Activated CD4-positive, alpha-beta T cell treated with anti-CD3 and anti-CD28 coated beads, Interleukin-2, amount 10 ng/mL, durations not matched to agents 24 days and 14 days (primary cell): ENCODE results near the gene WDR37. TPM values are rescaled to one million over a fixed set of nuclear protein-coding genes. Genes with fewer than 3 reads are reported as not detected.
"Not testable (repeated sequence)": the region's sequence is repeated elsewhere in the genome, so short reads cannot be mapped to it uniquely, and the experiment has no call there.

ENCODE experiments used
- DNase-seq: peaks from one replicate; pipeline ENCODE4 v3.0.0; 2022
- H3K27ac Mint-ChIP-seq: one replicate; pipeline ENCODE4 v1.8.0; 2022; ENCODE audit warnings: mild to moderate bottlenecking, mixed read lengths
- H3K27me3 Mint-ChIP-seq: one replicate; pipeline ENCODE4 v1.8.0; 2022; ENCODE audit warnings: mixed read lengths
- H3K36me3 Mint-ChIP-seq: one replicate; pipeline ENCODE4 v1.8.0; 2022; ENCODE audit warnings: low read depth, mild to moderate bottlenecking, mixed read lengths
- H3K4me1 Mint-ChIP-seq: one replicate; pipeline ENCODE4 v1.8.0; 2021; ENCODE audit warnings: mixed read lengths
- H3K4me3 Mint-ChIP-seq: one replicate; pipeline ENCODE4 v1.8.0; 2022; ENCODE audit warnings: mild to moderate bottlenecking, moderate library complexity, mixed read lengths
- H3K9me3 Mint-ChIP-seq: one replicate; pipeline ENCODE4 v1.8.0; 2021; ENCODE audit warnings: mixed read lengths
- intact Hi-C: fragments of 100-400 bp; cut with micrococcal nuclease; formaldehyde crosslinking; loops from one replicate; pipeline ENCODE4 v1.15.1; 2023
- total RNA-seq: library from RNA; stranded (reverse); gene quantifications from 2 replicates; pipeline ENCODE4 v1.2.3, GENCODE V29; 2022

Gene WDR37
- total RNA-seq, 1 donor from 2014 or later, result 17.4 TPM

- Mint-ChIP-seq H3K4me3 (no peak overlapping the region), H3K9me3 (no peaks in the 10 kb centered on the region), H3K36me3 (no peaks in the 10 kb centered on the region), H3K4me1 (no peaks in the 10 kb centered on the region), H3K27me3 (peaks cover 4% of the 10 kb centered on the region), H3K27ac (no peak overlapping the region)
- intact Hi-C loops, result no loop called here
- no peak for DNase-seq
Measured at GRCh38 chr10:1153251-1153763, 97.1 kb downstream of the WDR37 start.

- Mint-ChIP-seq H3K27ac (no peak overlapping the region), H3K27me3 (peaks cover 4% of the 10 kb centered on the region), H3K4me3 (no peak overlapping the region), H3K4me1 (no peaks in the 10 kb centered on the region), H3K9me3 (no peaks in the 10 kb centered on the region), H3K36me3 (no peaks in the 10 kb centered on the region)
- intact Hi-C loops, result no loop called here
- no peak for DNase-seq
Measured at GRCh38 chr10:1153805-1154351, 97.7 kb downstream of the WDR37 start.

DNA sequence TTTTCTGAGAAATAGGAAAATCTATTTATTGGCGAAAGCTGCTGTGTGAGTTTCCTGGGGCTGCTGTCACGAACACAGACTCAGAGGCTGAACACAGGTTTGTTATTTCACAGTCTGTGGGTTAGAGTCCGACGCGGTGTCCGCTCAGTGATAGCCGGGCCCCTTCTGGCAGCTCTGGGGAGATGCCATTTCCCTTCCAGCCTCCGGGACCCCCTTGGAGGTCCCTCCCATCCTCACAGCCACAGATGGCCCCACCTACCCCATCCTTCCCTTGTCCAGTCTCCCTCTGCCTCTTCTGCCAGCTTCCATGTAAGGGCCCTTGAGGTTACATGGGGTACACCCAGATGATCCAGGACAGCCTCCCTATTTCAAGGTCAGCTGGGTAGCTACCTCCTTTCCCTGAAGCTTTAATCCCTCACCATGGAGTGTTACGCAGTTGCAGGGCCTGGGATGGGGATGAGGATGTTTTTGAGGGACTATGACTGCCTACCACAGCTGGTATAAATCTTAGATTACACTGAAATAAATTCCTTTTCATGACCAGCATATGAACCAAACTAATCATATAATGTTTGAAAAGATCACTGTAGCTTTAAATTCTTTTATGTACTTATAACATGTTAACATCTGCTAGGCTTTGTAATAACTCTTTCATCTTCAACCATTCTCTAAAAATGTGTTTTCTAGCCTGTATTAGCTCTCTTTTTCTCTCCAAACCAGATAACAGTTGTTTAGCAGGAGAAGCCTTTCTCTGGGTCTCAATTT lies 98.5 kb downstream of the WDR37 start:
- intact Hi-C loops, result no loop called here
- Mint-ChIP-seq H3K27ac (no peak overlapping the region), H3K27me3 (peaks cover 4% of the 10 kb centered on the region), H3K4me3 (no peak overlapping the region), H3K9me3 (no peaks in the 10 kb centered on the region), H3K36me3 (no peaks in the 10 kb centered on the region), H3K4me1 (no peaks in the 10 kb centered on the region)
- DNase-seq, result no peak

GRCh38 chr10:1155791-1156615 lies 99.8 kb downstream of the WDR37 start:
- H3K27me3 Mint-ChIP-seq, result peaks cover 4% of the 10 kb centered on the region
- intact Hi-C loops, result no loop called here
- no peak overlapping the region for H3K27ac Mint-ChIP-seq
- H3K4me1 Mint-ChIP-seq, result no peaks in the 10 kb centered on the region
- no peak for DNase-seq
- H3K4me3 Mint-ChIP-seq, result no peak overlapping the region
- no peaks in the 10 kb centered on the region for H3K36me3 Mint-ChIP-seq
- no peaks in the 10 kb centered on the region for H3K9me3 Mint-ChIP-seq

DNA sequence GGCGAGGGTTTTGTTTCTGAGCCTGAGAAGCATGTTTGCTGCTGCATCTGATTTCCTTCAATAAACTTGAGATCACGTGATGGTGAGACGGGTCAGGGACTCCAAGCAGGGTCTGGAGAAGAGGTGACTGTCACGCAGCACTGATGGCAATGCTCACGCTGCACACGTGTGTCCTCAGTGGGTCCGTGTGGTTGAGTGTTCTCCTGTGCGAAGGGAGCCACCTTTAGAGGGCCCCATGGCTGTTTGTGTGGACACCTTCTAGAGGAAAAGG lies 100.4 kb downstream of the WDR37 start:
- no peak for DNase-seq
- intact Hi-C loops, result no loop called here
- H3K27me3 Mint-ChIP-seq, result peaks cover 4% of the 10 kb centered on the region
- H3K27ac Mint-ChIP-seq, result no peak overlapping the region
- no peaks in the 10 kb centered on the region for H3K4me1 Mint-ChIP-seq
- H3K9me3 Mint-ChIP-seq, result no peaks in the 10 kb centered on the region
- no peaks in the 10 kb centered on the region for H3K36me3 Mint-ChIP-seq
- H3K4me3 Mint-ChIP-seq, result no peak overlapping the region

DNA sequence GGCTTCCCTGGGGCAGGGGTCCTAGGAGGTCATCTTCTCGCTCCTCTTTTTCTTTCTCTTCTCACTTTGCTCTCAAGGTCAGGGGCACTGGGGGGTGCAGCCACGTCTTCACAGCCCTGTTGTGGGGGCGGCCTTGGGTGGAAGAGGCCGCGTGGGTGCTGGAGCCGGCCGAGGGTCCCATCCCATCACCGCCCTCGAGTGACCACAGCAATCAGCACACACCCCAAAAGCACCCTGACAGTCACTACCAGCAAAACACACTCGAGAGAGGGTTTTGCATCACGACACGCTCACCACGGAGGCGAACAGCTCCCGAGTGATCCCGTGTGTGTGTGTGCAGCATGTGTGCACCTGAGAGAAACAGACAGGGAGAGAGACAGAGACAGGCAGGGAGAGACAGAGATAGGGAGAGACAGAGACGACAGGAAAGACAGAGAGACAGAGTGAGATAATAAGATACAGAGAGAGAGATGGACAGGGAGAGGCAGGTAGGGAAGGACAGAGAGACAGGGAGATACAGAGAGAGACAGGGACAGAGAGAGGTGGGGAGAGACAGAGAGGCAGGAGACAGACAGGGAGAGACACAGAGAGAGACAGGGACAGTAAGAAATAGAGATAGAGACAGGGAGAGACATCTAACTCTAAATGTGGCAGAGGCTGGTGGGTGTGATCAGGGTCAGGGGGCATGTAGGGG lies 100.9 kb downstream of the WDR37 start:
- Mint-ChIP-seq H3K27me3 (peaks cover 4% of the 10 kb centered on the region), H3K4me3 (no peak overlapping the region), H3K9me3 (no peaks in the 10 kb centered on the region), H3K27ac (no peak overlapping the region), H3K4me1 (no peaks in the 10 kb centered on the region), H3K36me3 (no peaks in the 10 kb centered on the region)
- no peak for DNase-seq
- intact Hi-C loops, result no loop called here

DNA sequence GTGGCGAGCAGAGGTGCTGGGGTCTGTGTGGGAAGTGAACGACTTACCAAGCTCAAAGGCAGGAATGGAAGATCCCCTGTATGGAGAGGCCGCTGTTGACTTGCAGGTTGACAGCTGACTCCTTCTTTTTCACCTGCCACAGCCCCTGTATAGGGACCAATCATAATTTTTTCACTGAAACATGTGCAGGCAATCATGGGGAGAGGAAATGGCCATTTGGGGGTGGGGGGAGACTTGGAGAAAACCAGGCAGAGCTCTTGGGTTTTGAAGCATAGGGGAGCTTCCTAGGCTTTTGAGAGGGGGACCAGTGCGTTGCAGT lies 101.4 kb downstream of the WDR37 start:
- DNase-seq, result no peak
- no peaks in the 10 kb centered on the region for H3K36me3 Mint-ChIP-seq
- H3K4me1 Mint-ChIP-seq, result no peaks in the 10 kb centered on the region
- no peaks in the 10 kb centered on the region for H3K9me3 Mint-ChIP-seq
- intact Hi-C loops, result no loop called here
- H3K4me3 Mint-ChIP-seq, result no peak overlapping the region
- no peak overlapping the region for H3K27ac Mint-ChIP-seq
- peaks cover 4% of the 10 kb centered on the region for H3K27me3 Mint-ChIP-seq

DNA sequence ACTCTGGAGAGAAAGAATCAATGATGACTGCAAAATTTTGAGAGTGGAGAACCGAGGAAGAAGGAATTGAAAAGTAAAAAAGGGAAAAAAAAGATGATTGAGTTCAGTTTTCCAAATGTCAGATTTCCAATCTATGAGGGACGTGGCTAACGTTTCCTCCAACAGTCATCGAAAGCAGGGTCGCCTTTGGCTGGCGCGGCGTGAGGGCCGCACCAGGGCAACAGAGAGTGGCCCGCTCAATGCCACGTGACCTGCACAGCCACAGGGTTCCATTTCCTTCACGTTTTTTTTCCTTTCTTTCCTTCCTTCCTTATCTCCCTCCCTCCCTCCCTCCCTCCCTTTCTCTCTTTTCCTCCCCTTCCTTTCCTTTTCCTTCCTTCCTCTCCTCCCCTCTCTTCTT lies 101.9 kb downstream of the WDR37 start:
- intact Hi-C loops, result no loop called here
- Mint-ChIP-seq H3K9me3 (no peaks in the 10 kb centered on the region), H3K36me3 (no peaks in the 10 kb centered on the region), H3K4me1 (no peaks in the 10 kb centered on the region), H3K27ac (no peak overlapping the region), H3K27me3 (peaks cover 4% of the 10 kb centered on the region), H3K4me3 (no peak overlapping the region)
- no peak for DNase-seq

DNA sequence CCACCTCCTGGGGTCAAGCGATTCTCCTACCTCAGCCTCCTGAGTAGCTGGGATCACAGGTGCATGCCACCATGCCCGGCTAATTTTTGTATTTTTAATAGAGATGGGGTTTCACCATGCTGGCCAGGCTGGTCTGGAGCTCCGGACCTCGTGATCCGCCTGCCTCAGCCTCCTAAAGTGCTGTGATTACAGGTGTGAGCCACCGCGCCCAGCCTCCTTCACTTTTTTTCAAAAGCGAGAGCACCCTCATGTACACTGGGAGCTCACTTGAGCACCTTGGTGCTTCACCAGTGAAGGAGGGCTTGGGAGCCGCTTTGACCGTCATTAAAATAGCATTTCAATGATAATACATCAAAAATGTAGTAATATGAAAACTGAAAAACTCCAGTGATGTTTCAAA lies 102.4 kb downstream of the WDR37 start:
- H3K4me1 Mint-ChIP-seq, H3K36me3 Mint-ChIP-seq, H3K27ac Mint-ChIP-seq, H3K27me3 Mint-ChIP-seq, DNase-seq, H3K4me3 Mint-ChIP-seq, H3K9me3 Mint-ChIP-seq, intact Hi-C loops: not testable (repeated sequence)

DNA sequence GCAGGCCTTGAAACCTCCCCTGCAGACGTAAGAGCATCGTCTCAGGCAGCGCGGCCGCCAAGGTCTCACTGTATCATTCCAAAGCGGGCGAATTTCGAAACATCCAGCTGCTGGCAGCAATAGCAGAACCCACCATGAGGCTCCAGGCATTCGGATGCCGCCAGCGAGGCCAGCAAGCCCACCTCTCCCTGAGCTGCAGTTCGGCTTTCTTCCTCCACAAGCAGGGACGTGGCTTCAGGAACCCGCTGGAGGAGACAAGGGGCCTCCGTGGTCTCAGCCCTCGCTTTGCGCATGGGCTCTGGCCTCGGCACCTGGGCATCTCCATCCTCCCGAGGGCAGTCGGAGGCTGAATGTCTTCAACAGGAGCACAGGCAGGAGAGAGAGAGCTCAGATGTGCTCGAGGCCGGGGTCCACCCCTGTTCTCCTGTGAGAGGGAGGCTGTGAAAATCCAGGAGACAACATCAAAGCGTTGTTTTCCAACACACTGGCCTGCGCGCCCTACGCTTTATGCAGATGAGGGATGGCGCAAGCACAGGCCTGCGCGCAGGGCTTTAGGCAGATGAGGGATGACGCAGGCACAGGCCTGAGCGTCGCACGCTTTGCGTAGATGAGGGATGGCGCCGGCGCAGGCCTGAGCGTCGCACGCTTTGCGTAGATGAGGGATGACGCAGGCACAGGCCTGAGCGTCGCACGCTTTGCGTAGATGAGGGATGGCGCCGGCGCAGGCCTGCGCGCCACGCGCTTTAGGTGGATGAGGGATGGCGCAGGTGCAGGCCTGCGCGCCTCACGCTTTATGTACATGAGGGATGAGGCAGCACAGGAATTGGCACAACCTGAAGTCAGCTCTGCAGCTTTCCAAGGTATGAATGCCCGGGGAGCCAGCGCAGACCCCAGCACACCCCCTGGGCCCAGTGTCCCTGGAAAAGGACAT lies 103.2 kb downstream of the WDR37 start:
- intact Hi-C loops, result no loop called here
- Mint-ChIP-seq H3K4me3 (no peak overlapping the region), H3K9me3 (no peaks in the 10 kb centered on the region), H3K27me3 (peaks cover 1% of the 10 kb centered on the region), H3K4me1 (no peaks in the 10 kb centered on the region), H3K36me3 (no peaks in the 10 kb centered on the region), H3K27ac (peak overlapping the region; percentile 2)
- peak; percentile 62 for DNase-seq

DNA sequence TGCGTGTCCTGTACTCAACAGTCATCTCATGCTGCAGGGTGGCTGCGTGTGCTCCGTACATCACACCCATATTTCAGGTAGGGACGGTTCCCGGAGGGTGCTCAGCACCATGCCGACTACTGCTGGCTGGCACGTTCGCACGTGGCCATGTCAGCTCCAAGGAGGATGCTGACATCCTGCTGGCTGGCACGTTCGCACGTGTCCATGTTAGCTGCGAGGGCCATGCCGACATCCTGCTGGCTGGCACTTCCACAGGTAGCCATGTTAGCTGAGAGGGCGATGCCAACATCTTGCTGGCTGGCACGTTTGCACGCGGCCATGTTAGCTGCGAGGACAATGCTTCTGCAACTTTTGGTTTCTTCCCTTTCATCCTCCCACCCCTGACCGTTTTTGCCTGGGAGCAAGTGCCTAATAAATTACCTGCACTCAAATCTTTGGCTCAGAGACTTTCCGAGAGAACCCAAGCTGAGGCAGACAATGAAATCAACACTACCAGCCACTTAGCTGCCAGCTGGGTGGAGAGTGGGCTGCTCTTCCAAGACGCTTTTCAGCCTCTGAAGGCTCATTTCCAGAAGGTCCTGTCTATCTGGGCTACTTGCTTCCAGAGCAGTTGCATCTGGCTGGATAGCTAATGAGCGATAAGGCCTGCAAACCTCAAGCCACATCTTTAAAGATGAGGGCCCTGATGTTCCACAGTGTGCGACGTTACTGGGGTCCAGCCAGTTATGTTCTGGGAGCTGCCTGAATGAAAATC lies 104.6 kb downstream of the WDR37 start:
- Mint-ChIP-seq H3K4me3 (no peak overlapping the region), H3K36me3 (no peaks in the 10 kb centered on the region), H3K27ac (no peak overlapping the region), H3K27me3 (peaks cover 1% of the 10 kb centered on the region), H3K9me3 (no peaks in the 10 kb centered on the region), H3K4me1 (no peaks in the 10 kb centered on the region)
- intact Hi-C loops, result no loop called here
- DNase-seq, result no peak

DNA sequence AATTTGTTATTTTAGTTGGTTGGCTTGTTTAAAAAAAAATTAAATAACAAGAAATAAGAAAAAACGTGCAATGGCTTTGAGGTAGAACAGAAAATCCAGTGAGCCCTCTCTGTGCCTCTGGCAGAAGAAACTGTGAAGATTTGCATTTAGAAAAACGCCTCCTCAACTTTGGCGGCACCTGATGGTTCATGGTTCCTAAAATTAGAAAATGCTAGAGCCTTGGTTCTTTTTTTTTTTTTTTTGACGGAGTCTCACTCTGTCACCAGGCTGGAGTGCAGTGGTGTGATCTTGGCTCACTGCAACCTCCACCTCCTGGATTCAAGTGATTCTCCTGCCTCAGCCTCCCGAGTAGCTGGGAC lies 105.1 kb downstream of the WDR37 start:
- DNase-seq, H3K27ac Mint-ChIP-seq, H3K36me3 Mint-ChIP-seq, intact Hi-C loops, H3K4me1 Mint-ChIP-seq, H3K9me3 Mint-ChIP-seq, H3K4me3 Mint-ChIP-seq, H3K27me3 Mint-ChIP-seq: not testable (repeated sequence)
